Measurements from ENCODE around the gene LGALS9.

GRCh38 chr17:27585153-27585681 lies 45.8 kb upstream of the LGALS9 start:
- no peak for TF ChIP-seq CTCF (IDR thresholded peaks at IDR 0.05)
- no peak for TF ChIP-seq POLR2A (IDR thresholded peaks at IDR 0.05)

Data from esophagus squamous epithelium (tissue), 4 donors.